RWPE1 (cell line): ENCODE measurements around the gene LYSMD3.

ENCODE experiments used
- CTCF ChIA-PET: fragments of 350-600 bp; sonication (Branson Sonifier 250); formaldehyde crosslinking; extraction: SDS; loops from one replicate; lab custom pipeline; 2021; lab: Yijun Ruan, JAX
- POLR2A ChIA-PET: fragments of 400-600 bp; formaldehyde crosslinking; extraction: SDS; loops from one replicate; lab custom pipeline; 2020; ENCODE audit warnings: antibody characterized with exemption; ENCODE audit not compliant: low non-redundant PET; lab: Yijun Ruan, JAX
- DNase-seq: peaks from one replicate; pipeline ENCODE4 v3.0.0; 2012; ENCODE audit warnings: low spot score
- H3K27ac ChIP-seq: fragments of 450-650 bp; 2 replicates; pipeline ENCODE4 v1.5.1; 2017
- TF ChIP-seq, protein P1 (sequence below): fragments of 450-650 bp; conservative IDR thresholded peaks from 2 replicates; pipeline ENCODE4 v1.5.1; 2017; ENCODE audit warnings: low read depth, mild to moderate bottlenecking

The LYSMD3 gene

DNA sequence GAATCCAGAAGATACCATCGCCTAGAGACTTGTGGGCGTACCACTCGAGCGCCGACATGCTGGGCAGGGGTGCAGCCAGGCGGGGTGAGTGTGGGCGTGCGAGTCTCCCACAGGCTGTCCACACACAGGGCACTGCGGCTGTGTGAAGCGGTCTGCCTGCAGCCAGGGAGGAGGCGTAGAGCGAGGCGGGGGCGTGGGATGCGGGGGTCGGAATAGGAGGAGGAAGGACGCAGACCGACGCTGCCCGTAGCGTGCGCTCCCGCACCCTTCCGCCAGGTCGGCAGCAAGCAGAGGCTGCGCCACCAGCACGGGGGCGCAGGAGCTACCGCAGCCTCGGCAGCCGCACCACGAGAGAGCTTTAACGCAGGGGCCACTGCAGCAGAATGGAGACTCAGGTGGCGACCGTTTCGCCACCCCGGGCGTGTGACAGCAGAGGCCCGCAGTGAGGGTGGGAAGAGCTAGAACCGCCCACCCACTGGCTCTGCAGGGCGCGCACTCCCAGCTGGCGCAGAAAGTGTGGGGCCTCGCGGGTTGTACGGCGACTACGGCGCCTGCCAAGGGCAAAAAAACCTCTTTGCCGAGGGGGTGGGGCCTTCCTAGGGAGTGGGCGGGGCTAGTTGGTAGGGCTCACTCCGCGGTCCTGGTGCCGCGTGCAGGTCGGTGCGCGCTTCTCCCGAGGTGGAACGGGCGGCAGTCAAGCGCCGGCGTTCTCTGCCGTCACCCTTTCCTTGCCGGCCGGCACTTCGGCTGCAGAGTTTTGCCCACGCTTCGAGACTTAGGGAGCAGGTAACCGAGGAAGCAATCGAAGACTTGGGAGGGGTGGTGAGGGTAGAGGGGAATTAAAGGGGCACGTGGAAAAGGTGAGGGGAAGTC, 54.9 kb downstream of the LYSMD3 start, which contains the start of the genes MBLAC2 and POLR3G:
TSS of gene MBLAC2 (minus strand) at position 537 of the 873 bp plus-strand sequence. CDS start at position 58, 479 bp downstream.
TSS of gene POLR3G (plus strand) at position 630 of the 873 bp plus-strand sequence. CDS start 10,704 bp downstream, outside the sequence.
- ChIA-PET POLR2A (interaction anchor here (0.7 to 1.2 kb wide), 3 partner anchors 35 to 65 kb away, joined by 4 to 11 read pairs (median 5); partner anchors contain the start of gene CETN3), CTCF (interaction anchor here (0.5 to 0.8 kb wide), 5 partner anchors 8 to 309 kb away, joined by 3 to 8 read pairs (median 4); no protein-coding TSS in a partner anchor)
- peak; percentile 97 for DNase-seq
- H3K27ac ChIP-seq: peak within 1 kb of the TSS; percentile 93
- TF ChIP-seq, protein P1, sequence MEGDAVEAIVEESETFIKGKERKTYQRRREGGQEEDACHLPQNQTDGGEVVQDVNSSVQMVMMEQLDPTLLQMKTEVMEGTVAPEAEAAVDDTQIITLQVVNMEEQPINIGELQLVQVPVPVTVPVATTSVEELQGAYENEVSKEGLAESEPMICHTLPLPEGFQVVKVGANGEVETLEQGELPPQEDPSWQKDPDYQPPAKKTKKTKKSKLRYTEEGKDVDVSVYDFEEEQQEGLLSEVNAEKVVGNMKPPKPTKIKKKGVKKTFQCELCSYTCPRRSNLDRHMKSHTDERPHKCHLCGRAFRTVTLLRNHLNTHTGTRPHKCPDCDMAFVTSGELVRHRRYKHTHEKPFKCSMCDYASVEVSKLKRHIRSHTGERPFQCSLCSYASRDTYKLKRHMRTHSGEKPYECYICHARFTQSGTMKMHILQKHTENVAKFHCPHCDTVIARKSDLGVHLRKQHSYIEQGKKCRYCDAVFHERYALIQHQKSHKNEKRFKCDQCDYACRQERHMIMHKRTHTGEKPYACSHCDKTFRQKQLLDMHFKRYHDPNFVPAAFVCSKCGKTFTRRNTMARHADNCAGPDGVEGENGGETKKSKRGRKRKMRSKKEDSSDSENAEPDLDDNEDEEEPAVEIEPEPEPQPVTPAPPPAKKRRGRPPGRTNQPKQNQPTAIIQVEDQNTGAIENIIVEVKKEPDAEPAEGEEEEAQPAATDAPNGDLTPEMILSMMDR: peak; percentile 58

DNA sequence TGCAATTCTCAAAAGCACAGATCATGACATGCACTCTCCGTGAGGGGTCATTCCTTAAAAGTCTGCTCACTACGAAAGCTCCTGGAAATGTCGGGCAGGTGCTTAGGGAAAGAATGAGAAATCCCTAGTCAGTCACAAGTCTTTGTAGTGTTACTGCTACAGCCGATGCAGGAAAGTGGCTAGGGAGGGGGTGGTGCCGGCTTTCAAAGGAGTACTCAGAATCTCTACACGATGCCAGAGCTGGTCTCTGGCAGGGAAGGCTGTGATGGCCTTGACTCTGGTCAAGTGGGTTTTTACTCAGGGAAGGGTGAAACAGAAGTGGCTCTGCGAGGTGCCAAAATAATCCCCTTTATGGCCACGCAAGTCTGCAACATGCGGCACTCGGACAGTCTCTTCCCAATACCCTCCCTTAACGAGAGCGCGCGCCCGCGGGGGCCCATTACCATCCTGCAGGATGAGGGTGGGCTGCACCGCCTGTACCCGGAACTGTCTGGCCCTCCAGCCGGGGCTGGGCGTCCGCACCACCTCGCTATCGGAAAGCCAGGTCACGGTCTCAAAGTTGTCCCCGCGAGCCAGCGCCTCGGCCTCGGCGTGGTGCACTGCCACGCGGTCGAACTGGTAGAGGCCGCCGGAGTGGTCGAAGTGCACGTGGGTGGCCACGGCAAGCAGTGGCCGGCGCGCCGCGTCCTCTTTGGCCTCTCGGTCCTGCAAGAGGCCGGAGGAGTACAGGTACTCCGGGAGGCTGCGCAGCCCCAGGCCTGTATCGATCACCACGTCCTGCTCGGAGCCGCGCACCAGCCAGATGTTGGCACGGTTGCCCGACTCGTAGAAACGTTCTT, 55.8 kb downstream of the LYSMD3 start:
- TF ChIP-seq, protein P1: no peak
- H3K27ac ChIP-seq: peak overlapping the region; percentile 93
- peak; percentile 45 for DNase-seq
- CTCF ChIA-PET: interaction anchor here (0.5 to 1.0 kb wide), 5 partner anchors 8 to 212 kb away, joined by 3 to 8 read pairs (median 3); partner anchors contain the start of gene LYSMD3
- POLR2A ChIA-PET: interaction anchor here (1.2 kb wide), 1 partner anchor 64 kb away, joined by 11 read pairs; the partner anchor contains the start of gene CETN3

DNA sequence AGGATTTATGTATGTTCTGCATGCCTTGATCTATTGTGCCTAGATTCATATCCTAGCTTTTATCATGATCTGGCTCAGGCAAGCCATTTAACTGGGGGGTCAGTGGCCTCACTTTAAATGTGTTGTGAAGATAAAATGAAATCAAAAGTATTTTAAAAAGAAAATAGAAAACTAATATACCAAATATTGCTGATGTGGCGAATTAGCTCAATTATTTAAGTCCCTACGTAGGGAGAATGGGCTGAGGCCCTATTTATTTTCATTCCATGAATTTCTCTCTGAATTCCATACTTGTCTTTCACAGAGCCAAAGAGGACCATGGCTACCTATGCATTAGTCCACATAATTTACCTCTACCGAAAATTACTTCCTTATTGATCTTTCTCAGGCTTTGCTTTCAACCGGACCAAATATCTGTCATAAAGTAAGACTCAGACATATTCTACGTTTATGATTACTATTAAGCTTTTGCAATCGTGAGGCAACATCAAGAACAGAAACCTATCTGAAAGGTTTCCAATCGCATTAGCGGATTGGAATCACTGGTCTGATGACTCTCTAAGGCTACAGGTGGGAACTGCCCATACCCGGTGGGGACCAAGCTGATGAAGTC, 56.5 kb downstream of the LYSMD3 start:
- peak overlapping the region; percentile 93 for H3K27ac ChIP-seq
- CTCF ChIA-PET: interaction anchor here (0.6 to 1.0 kb wide), 4 partner anchors 41 to 1782 kb away, joined by 3 to 4 read pairs (median 3); partner anchors contain the start of gene LYSMD3
- POLR2A ChIA-PET: no interaction called here
- DNase-seq: no peak
- TF ChIP-seq, protein P1: no peak
